Large intestine (tissue), 3 donors: ENCODE measurements around the gene IQCC. TPM values are rescaled to one million over a fixed set of nuclear protein-coding genes. Genes with fewer than 3 reads are reported as not detected.

Experiments used
- DNase-seq, 2 donors: peaks; one replicate each; pipeline versions ENCODE4 v3.0.0 to v3.0.0-alpha.2; 2013
- H3K27ac ChIP-seq: one replicate; pipeline ENCODE4 v1.5.1; 2013; ENCODE audit warnings: low read length
- H3K27me3 ChIP-seq: 2 replicates; pipeline ENCODE4 v1.6.1; 2013; ENCODE audit warnings: low read length; ENCODE audit not compliant: control insufficient read depth, insufficient read depth
- H3K36me3 ChIP-seq: 2 replicates; pipeline ENCODE4 v1.6.1; 2013; ENCODE audit warnings: low read length; ENCODE audit not compliant: control insufficient read depth, insufficient read depth
- H3K4me1 ChIP-seq: one replicate; pipeline ENCODE4 v1.6.1; 2013; ENCODE audit warnings: low read length; ENCODE audit not compliant: control insufficient read depth, insufficient read depth
- H3K4me3 ChIP-seq: one replicate; pipeline ENCODE4 v1.5.1; 2013; ENCODE audit warnings: low read length
- H3K9me3 ChIP-seq: one replicate; pipeline ENCODE4 v1.6.1; 2013; ENCODE audit warnings: mild to moderate bottlenecking, low read depth, low read length, moderate library complexity; ENCODE audit not compliant: control insufficient read depth
- WGBS: methylation state at CpG from one replicate; pipeline ENCODE4 v1.1.5; 2013; ENCODE audit warnings: low lambda C conversion rate; ENCODE audit not compliant: insufficient coverage; 5-methylcytosine and 5-hydroxymethylcytosine counted together
- polyA plus RNA-seq: library from polyadenylated mRNA; unstranded; fragments of 120-200 nt; gene quantifications from one replicate; pipeline ENCODE4 v1.2.1, GENCODE V29; 2013

Gene IQCC
- polyA plus RNA-seq, 1 donor = 5.5 TPM

DNA sequence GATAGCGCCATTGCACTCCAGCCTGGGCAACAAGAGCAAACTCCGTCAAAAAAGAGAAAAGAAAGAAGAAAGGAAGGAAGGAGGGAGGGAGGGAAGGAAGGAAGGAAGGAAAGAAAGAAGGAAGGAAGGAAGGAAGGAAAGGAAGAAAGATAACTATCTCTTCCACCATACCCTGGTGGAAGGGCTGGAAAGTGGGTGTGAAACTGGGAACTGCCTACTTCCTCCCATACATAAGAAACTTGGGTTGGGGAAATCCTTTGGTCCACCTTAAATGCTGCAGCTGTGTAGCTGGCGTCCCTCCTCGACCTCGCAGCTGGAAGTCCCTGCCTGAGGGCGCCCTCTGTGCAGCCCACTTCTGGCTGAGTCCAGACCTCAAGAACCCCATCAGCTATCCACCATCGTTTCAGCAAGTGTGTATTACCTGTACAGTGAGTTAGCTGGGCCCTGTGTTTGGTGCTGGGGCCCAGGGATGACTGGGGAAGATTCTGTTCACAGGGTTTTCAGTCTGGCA lies 36.9 kb downstream of the IQCC start:
- 71% methylated on average over 1 of the region's 7 CpGs for WGBS
- Histone ChIP-seq H3K4me3 (no peak overlapping the region), H3K27me3 (no peaks in the 10 kb centered on the region), H3K4me1 (peaks cover 13% of the 10 kb centered on the region), H3K36me3 (no peaks in the 10 kb centered on the region), H3K27ac (no peak overlapping the region), H3K9me3 (no peaks in the 10 kb centered on the region)
- DNase-seq = peak in 1 of 2 donors; percentile 15

DNA sequence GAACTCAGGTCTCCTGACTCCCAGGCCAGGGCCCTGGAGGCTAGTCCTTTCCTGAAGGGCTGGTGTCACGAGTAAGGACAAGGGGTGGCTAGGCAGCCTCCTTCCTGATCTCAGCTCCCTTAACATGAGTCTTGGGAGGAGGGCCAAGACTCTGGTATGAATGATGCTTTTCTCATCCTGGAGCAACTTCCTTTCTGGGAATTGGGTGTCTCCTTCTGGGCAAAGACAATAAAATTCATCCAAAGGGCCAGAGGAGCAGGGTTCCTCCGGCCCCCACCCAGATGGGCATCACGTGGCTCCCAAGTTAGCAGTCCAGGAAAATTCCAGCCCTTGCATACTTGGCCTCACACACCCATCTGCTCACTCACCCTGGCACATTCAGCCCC lies 41.4 kb downstream of the IQCC start, which contains the start of gene FAM167B:
TSS of gene FAM167B (plus strand) at position 335 of the 386 bp plus-strand sequence. CDS start 200 bp downstream, outside the sequence.
- H3K4me3 ChIP-seq = no peak within 1 kb of the TSS
- no peaks in the 10 kb centered on the region for H3K27me3 ChIP-seq
- H3K36me3 ChIP-seq = no peaks in the 10 kb centered on the region
- DNase-seq = peak in 1 of 2 donors; percentile 20
- H3K27ac ChIP-seq = no peak within 1 kb of the TSS
- peaks cover 22% of the 10 kb centered on the region for H3K4me1 ChIP-seq
- peaks cover 4% of the 10 kb centered on the region for H3K9me3 ChIP-seq
- no CpG with 5 or more reads among the region's 3 CpGs for WGBS

GRCh38 chr1:32247452-32247851 lies 42.0 kb downstream of the IQCC start:
- Histone ChIP-seq H3K27me3 (no peaks in the 10 kb centered on the region), H3K9me3 (peaks cover 4% of the 10 kb centered on the region), H3K36me3 (no peaks in the 10 kb centered on the region), H3K4me1 (peaks cover 22% of the 10 kb centered on the region), H3K4me3 (no peak overlapping the region), H3K27ac (no peak overlapping the region)
- DNase-seq = no peak
- WGBS = no CpG with 5 or more reads among the region's 12 CpGs

GRCh38 chr1:32247983-32248889 lies 42.8 kb downstream of the IQCC start:
- Histone ChIP-seq H3K4me1 (peaks cover 22% of the 10 kb centered on the region), H3K9me3 (peaks cover 4% of the 10 kb centered on the region), H3K36me3 (no peaks in the 10 kb centered on the region), H3K27me3 (no peaks in the 10 kb centered on the region), H3K27ac (no peak overlapping the region), H3K4me3 (no peak overlapping the region)
- peak; percentile 71 to 72 for DNase-seq
- no CpG with 5 or more reads among the region's 31 CpGs for WGBS

GRCh38 chr1:32249831-32250525 lies 44.5 kb downstream of the IQCC start:
- DNase-seq = peak; percentile 76 to 86
- Histone ChIP-seq H3K27ac (peak overlapping the region; percentile 54), H3K4me3 (no peak overlapping the region), H3K27me3 (no peaks in the 10 kb centered on the region), H3K4me1 (peaks cover 22% of the 10 kb centered on the region), H3K9me3 (peaks cover 4% of the 10 kb centered on the region), H3K36me3 (no peaks in the 10 kb centered on the region)
- WGBS = no CpG with 5 or more reads among the region's 9 CpGs

DNA sequence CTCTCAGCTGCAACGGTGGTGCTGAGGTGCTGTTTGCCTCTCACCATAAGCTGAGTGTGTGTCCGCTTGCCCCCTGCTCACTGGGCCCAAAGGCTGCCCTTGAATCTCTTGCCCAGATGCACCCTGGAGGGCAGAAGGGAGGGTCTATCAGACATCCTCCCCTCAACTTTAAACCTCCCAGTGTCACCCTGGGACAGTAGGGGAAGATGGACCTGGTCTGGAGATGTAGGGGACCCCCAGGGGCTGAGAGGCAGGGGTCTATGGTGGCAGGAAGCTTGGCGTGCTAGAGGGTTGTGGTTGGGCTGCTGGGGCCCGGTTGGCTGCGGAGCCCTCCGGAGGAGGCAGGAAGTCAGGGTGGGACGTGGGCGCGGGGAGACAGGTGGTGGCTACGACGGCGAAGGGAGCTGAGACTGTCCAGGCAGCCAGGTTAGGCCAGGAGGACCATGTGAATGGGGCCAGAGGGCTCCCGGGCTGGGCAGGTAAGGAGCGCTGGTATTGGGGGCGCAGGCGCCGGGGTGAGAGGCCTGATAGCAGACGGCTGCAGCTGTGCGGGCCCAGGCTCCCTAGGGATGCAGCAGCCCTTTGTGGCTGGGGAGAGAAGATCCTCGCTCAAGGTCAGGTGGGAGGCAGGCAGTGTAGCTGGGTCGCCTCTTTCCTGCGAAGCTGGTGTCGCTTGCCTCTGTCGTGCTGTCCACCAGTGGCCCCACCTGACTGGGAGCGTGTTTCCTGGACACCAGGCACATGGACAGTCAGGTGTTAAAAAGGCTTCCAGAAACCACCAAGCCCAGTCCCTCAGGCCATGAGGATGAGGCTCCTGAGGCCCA lies 45.6 kb downstream of the IQCC start, which contains the start of gene LCK:
TSS of gene LCK (plus strand) at position 373 of the 824 bp plus-strand sequence. CDS start 23,065 bp downstream, outside the sequence.
- WGBS = no CpG with 5 or more reads among the region's 25 CpGs
- H3K27me3 ChIP-seq = no peaks in the 10 kb centered on the region
- DNase-seq = no peak
- H3K36me3 ChIP-seq = no peaks in the 10 kb centered on the region
- H3K9me3 ChIP-seq = peaks cover 4% of the 10 kb centered on the region
- peaks cover 22% of the 10 kb centered on the region for H3K4me1 ChIP-seq
- no peak within 1 kb of the TSS for H3K4me3 ChIP-seq
- H3K27ac ChIP-seq = peak within 1 kb of the TSS; percentile 50

GRCh38 chr1:32255072-32256071 lies 49.9 kb downstream of the IQCC start:
- WGBS = no CpG with 5 or more reads among the region's 10 CpGs
- Histone ChIP-seq H3K9me3 (no peaks in the 10 kb centered on the region), H3K4me3 (no peak overlapping the region), H3K4me1 (peaks cover 8% of the 10 kb centered on the region), H3K36me3 (no peaks in the 10 kb centered on the region), H3K27me3 (no peaks in the 10 kb centered on the region), H3K27ac (no peak overlapping the region)
- DNase-seq = peak in 1 of 2 donors; percentile 0

DNA sequence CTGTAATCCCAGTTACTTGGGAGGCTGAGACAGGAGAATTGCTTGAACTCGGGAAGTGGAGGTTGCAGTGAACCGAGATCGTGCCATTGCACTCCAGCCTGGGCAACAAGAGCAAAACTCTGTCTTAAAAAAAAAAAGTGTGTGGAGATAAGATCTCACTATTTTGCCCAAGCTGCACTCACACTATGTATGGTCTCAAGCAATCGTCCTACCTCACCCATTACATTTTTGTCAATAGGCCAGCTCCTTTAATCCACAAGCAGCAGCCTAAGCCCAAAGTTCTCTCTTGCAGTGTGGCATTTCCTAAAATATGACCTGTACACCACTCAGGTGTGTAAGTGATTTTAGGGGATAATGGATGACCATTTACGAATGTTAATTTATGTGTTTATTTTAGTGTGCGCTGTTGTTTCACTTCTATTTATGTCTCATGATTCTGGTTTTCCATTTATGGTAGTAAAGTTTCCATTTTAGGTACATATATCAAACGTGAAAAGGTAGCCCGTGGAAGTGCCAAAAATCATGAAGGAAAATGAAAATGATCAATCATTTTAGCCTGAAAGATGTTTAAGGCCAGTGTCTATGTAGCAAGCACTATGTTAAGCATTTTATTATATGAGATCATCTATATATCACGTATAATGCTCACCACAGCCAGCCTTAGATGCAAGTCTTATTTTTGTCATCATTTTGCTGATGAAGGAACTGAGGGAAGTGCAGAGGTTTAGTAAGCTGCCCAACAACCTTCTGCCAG lies 51.2 kb downstream of the IQCC start:
- Histone ChIP-seq H3K36me3 (no peaks in the 10 kb centered on the region), H3K4me1 (no peaks in the 10 kb centered on the region), H3K9me3 (no peaks in the 10 kb centered on the region), H3K27ac (no peak overlapping the region), H3K27me3 (no peaks in the 10 kb centered on the region), H3K4me3 (no peak overlapping the region)
- 88% methylated on average over 5 of the region's 9 CpGs for WGBS
- no peak for DNase-seq

DNA sequence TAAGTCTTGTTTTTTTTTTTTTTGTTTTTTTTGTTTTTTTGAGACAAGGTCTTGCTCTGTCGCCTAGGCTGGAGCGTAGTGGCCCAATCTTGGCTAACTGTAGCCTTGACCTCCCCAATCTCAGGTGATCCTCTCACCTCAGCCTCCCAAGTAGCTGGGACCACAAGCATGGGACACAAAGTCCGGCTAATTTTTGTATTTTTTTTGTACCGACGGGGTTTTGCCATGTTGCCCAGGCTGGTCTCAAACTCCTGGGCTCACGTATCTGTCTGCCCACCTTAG lies 51.7 kb downstream of the IQCC start:
- no peaks in the 10 kb centered on the region for H3K4me1 ChIP-seq
- WGBS = no CpG with 5 or more reads among the region's 6 CpGs

More for the DNA sequence above, 51.7 kb downstream of the IQCC start:
- no peaks in the 10 kb centered on the region for H3K9me3 ChIP-seq
- no peak overlapping the region for H3K4me3 ChIP-seq
- no peaks in the 10 kb centered on the region for H3K36me3 ChIP-seq
- H3K27me3 ChIP-seq = no peaks in the 10 kb centered on the region
- no peak for DNase-seq
- no peak overlapping the region for H3K27ac ChIP-seq
